CD4-positive, CD25-positive, alpha-beta regulatory T cell (primary cell): ENCODE measurements around the gene MEF2C. TPM values are rescaled to one million over a fixed set of nuclear protein-coding genes. Genes with fewer than 3 reads are reported as not detected.

ENCODE experiments used
- ATAC-seq, 2 donors: fragments of 150-1000 bp; cut with Tn5 transposase; one replicate each; pipeline ENCODE4 v1.10.0; 2021; ENCODE audit warnings: low read depth in 2 of 2, moderate number of reproducible peaks in 2 of 2, moderate library complexity in 1 of 2
- DNase-seq, 3 donors: peaks; one replicate each; pipeline versions ENCODE4 v3.0.0 to v3.0.0-alpha.2; 2012 to 2022; ENCODE audit warnings: mixed read lengths in 1 of 3
- H3K27ac ChIP-seq: one replicate; pipeline ENCODE4 v1.7.0; 2013; ENCODE audit warnings: mild to moderate bottlenecking, low read length; ENCODE audit not compliant: insufficient read depth, poor library complexity, severe bottlenecking
- H3K27me3 ChIP-seq: one replicate; pipeline ENCODE4 v1.7.0; 2013; ENCODE audit warnings: low read length; ENCODE audit not compliant: control insufficient read depth, insufficient read depth
- H3K36me3 ChIP-seq: one replicate; pipeline ENCODE4 v1.7.0; 2013; ENCODE audit warnings: mild to moderate bottlenecking, low read length, moderate library complexity; ENCODE audit not compliant: control insufficient read depth, insufficient read depth
- H3K4me1 ChIP-seq: 2 replicates; pipeline ENCODE4 v1.7.0; 2013; ENCODE audit warnings: mild to moderate bottlenecking, low read length; ENCODE audit not compliant: insufficient read depth, control insufficient read depth, poor library complexity, severe bottlenecking
- H3K4me3 ChIP-seq: one replicate; pipeline ENCODE4 v1.7.0; 2013; ENCODE audit warnings: low read depth, mild to moderate bottlenecking, low read length, moderate library complexity
- H3K9me3 ChIP-seq, 2 experiments: 1 replicate in 1 of 2; 2 replicates in 1 of 2; pipeline ENCODE4 v1.7.0; 2013; ENCODE audit warnings: low read length in 2 of 2, mild to moderate bottlenecking in 1 of 2, moderate library complexity in 1 of 2; ENCODE audit not compliant: control insufficient read depth in 2 of 2
- H3K27ac Mint-ChIP-seq, 3 donors: one replicate each; pipeline ENCODE4 v1.8.0; 2020 to 2022; ENCODE audit warnings: mild to moderate bottlenecking in 3 of 3, mixed read lengths in 3 of 3, moderate library complexity in 2 of 3
- H3K27me3 Mint-ChIP-seq: one replicate; pipeline ENCODE4 v1.8.0; 2022; ENCODE audit warnings: mild to moderate bottlenecking, mixed read lengths
- H3K36me3 Mint-ChIP-seq: one replicate; pipeline ENCODE4 v1.8.0; 2020; ENCODE audit warnings: mixed read lengths
- H3K4me1 Mint-ChIP-seq, 4 donors: one replicate each; pipeline ENCODE4 v1.8.0; 2020 to 2022; ENCODE audit warnings: mixed read lengths in 4 of 4, mild to moderate bottlenecking in 1 of 4
- H3K4me3 Mint-ChIP-seq, 4 donors: one replicate each; pipeline ENCODE4 v1.8.0; 2020 to 2022; ENCODE audit warnings: mild to moderate bottlenecking in 4 of 4, mixed read lengths in 4 of 4, moderate library complexity in 3 of 4
- H3K9me3 Mint-ChIP-seq, 7 donors: one replicate each; pipeline ENCODE4 v1.8.0; 2020 to 2022; ENCODE audit warnings: mixed read lengths in 7 of 7, mild to moderate bottlenecking in 3 of 7, moderate library complexity in 2 of 7
- polyA plus RNA-seq, 4 donors: library from polyadenylated mRNA; unstranded; fragments of 300-500 nt; fragmentation: Illumina TruSeq; gene quantifications; one replicate each; pipeline ENCODE4 v1.2.3, GENCODE V29; 2021
- total RNA-seq: library from RNA; stranded (reverse); gene quantifications from one replicate; pipeline ENCODE4 v1.2.3, GENCODE V29; 2022

MEF2C gene
- total and polyA plus RNA-seq, 5 donors from 2014 or later: 0.38 to 1.7 (median 1.6) TPM; not detected in 2

GRCh38 chr5:88792144-88792840 is 90.7 kb downstream of the MEF2C start:
- Histone ChIP-seq H3K36me3 (no peaks in the 10 kb centered on the region), H3K4me3 (no peak overlapping the region), H3K4me1 (no peaks in the 10 kb centered on the region), H3K27me3 (no peaks in the 10 kb centered on the region), H3K27ac (no peak overlapping the region), H3K9me3 (no peaks in the 10 kb centered on the region)
- Mint-ChIP-seq H3K27me3 (no peaks in the 10 kb centered on the region), H3K36me3 (no peaks in the 10 kb centered on the region), H3K27ac (no peak overlapping the region), H3K4me1 (no peaks in the 10 kb centered on the region), H3K4me3 (no peak overlapping the region), H3K9me3 (peaks cover 0 to 5% (median 0%) of the 10 kb centered on the region in 7 donors)
- DNase-seq (no peak), ATAC-seq (no peak)

- H3K27me3 ChIP-seq: no peaks in the 10 kb centered on the region
- ATAC-seq (no peak), DNase-seq (no peak)
- no peaks in the 10 kb centered on the region for H3K4me1 Mint-ChIP-seq
- no peaks in the 10 kb centered on the region for H3K36me3 ChIP-seq
- no peak overlapping the region for H3K27ac ChIP-seq
- no peak overlapping the region for H3K4me3 ChIP-seq
- no peaks in the 10 kb centered on the region for H3K4me1 ChIP-seq
- H3K27ac Mint-ChIP-seq: no peak overlapping the region
- no peaks in the 10 kb centered on the region for H3K36me3 Mint-ChIP-seq
- no peaks in the 10 kb centered on the region for H3K9me3 ChIP-seq
- H3K9me3 Mint-ChIP-seq: no peaks in the 10 kb centered on the region
- peaks cover 6% of the 10 kb centered on the region for H3K27me3 Mint-ChIP-seq
- H3K4me3 Mint-ChIP-seq: no peak overlapping the region
These were observed 95.1 kb downstream of the MEF2C start for GRCh38 chr5:88787856-88788255.

DNA sequence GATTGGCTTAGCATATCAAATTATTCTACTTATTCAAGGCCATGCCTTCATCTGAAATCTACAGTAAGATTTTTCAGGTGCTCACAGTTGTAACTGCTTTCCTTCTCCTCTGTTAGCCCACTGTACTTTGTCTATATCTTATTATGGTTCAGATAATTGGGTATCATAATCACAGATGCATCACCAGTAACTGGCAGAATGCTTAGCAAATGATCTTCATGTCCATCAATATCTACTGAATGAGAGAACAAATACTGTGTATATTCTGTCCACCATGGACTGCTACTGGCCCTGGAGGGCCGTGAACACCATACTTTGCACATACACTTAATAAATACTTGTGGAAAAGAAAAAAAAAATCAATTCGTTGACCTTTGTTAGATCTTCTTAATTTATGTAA is 96.2 kb downstream of the MEF2C start:
- Mint-ChIP-seq H3K27ac (no peak overlapping the region), H3K4me1 (no peaks in the 10 kb centered on the region), H3K36me3 (no peaks in the 10 kb centered on the region), H3K27me3 (peaks cover 6% of the 10 kb centered on the region), H3K9me3 (no peaks in the 10 kb centered on the region), H3K4me3 (no peak overlapping the region)
- Histone ChIP-seq H3K36me3 (no peaks in the 10 kb centered on the region), H3K9me3 (no peaks in the 10 kb centered on the region), H3K27me3 (no peaks in the 10 kb centered on the region), H3K27ac (no peak overlapping the region), H3K4me3 (no peak overlapping the region), H3K4me1 (no peaks in the 10 kb centered on the region)
- DNase-seq (no peak), ATAC-seq (no peak)

DNA sequence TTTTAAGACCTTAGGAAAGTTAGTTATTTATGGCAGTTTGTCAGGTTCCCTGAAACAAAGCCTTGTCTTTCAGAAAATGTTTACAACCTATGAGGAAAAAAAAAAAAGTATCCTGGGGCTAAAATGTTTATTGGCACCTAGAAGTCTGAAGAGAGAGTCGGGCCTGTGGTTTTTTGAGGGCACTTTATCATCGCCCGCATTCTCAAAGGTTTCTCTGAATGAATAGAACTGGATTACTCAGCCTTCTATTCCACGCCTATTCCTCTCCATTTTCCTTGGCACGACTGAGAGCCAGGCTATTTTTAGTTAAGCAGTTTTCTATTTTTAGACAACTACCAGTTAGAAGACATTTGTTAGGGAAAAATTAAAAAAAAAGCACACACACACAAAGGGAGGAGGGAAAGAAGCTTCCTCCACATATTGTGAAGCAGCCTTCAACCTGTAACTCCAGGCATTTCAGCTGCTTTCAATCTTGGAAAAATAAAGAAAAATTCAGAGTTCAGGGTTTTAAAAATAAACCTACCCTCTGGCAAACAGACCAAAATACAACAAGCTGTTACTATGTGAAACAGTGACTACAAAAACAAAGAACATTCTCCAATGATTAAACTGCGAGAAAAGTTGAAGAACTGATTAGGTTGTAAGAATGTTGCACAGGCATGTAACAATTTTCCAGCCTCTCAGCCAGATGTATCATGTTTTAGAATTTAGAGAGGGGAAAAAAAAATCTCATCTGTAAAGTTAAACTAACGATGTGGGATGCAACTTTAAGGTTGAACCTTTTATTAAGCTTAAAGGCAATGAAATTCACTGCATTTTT is 97.0 kb downstream of the MEF2C start:
- ATAC-seq (no peak), DNase-seq (no peak)
- Histone ChIP-seq H3K36me3 (no peaks in the 10 kb centered on the region), H3K9me3 (no peaks in the 10 kb centered on the region), H3K4me3 (no peak overlapping the region), H3K4me1 (no peaks in the 10 kb centered on the region), H3K27ac (no peak overlapping the region), H3K27me3 (no peaks in the 10 kb centered on the region)
- Mint-ChIP-seq H3K9me3 (no peaks in the 10 kb centered on the region), H3K4me1 (no peaks in the 10 kb centered on the region), H3K4me3 (no peak overlapping the region), H3K27me3 (peaks cover 6% of the 10 kb centered on the region), H3K36me3 (no peaks in the 10 kb centered on the region), H3K27ac (peak overlapping the region in 1 of 3 donors; percentile 43)

GRCh38 chr5:88782571-88782970 is 100.4 kb downstream of the MEF2C start:
- Histone ChIP-seq H3K4me1 (no peaks in the 10 kb centered on the region), H3K27me3 (no peaks in the 10 kb centered on the region), H3K36me3 (no peaks in the 10 kb centered on the region), H3K4me3 (no peak overlapping the region), H3K27ac (no peak overlapping the region), H3K9me3 (no peaks in the 10 kb centered on the region)
- Mint-ChIP-seq H3K4me1 (no peaks in the 10 kb centered on the region), H3K27ac (no peak overlapping the region), H3K4me3 (no peak overlapping the region), H3K36me3 (no peaks in the 10 kb centered on the region), H3K27me3 (peaks cover 6% of the 10 kb centered on the region), H3K9me3 (peaks cover 0 to 4% (median 0%) of the 10 kb centered on the region in 7 donors)
- no peak for DNase-seq
- no peak for ATAC-seq

- no peak overlapping the region for H3K4me3 Mint-ChIP-seq
- H3K9me3 Mint-ChIP-seq: peaks cover 0 to 4% (median 0%) of the 10 kb centered on the region in 7 donors
- no peak for ATAC-seq
- Histone ChIP-seq H3K36me3 (no peaks in the 10 kb centered on the region), H3K4me3 (no peak overlapping the region), H3K27ac (no peak overlapping the region), H3K4me1 (no peaks in the 10 kb centered on the region), H3K9me3 (no peaks in the 10 kb centered on the region), H3K27me3 (no peaks in the 10 kb centered on the region)
- DNase-seq: no peak
- no peaks in the 10 kb centered on the region for H3K36me3 Mint-ChIP-seq
- H3K27me3 Mint-ChIP-seq: peaks cover 2% of the 10 kb centered on the region
- H3K27ac Mint-ChIP-seq: no peak overlapping the region
- H3K4me1 Mint-ChIP-seq: no peaks in the 10 kb centered on the region
These were observed 102.2 kb downstream of the MEF2C start for GRCh38 chr5:88780736-88781135.

- ATAC-seq (no peak), DNase-seq (no peak)
- H3K4me3 ChIP-seq: no peak overlapping the region
- no peaks in the 10 kb centered on the region for H3K27me3 ChIP-seq
- Mint-ChIP-seq H3K36me3 (no peaks in the 10 kb centered on the region), H3K4me3 (no peak overlapping the region), H3K27ac (no peak overlapping the region), H3K27me3 (no peaks in the 10 kb centered on the region), H3K9me3 (peaks cover 0 to 4% (median 0%) of the 10 kb centered on the region in 7 donors), H3K4me1 (no peaks in the 10 kb centered on the region)
- no peaks in the 10 kb centered on the region for H3K36me3 ChIP-seq
- no peak overlapping the region for H3K27ac ChIP-seq
- H3K9me3 ChIP-seq: no peaks in the 10 kb centered on the region
- H3K4me1 ChIP-seq: no peaks in the 10 kb centered on the region
These were observed 104.2 kb downstream of the MEF2C start for GRCh38 chr5:88778736-88779135.
